H1 (cell line): ENCODE measurements around the gene ZNF681. TPM values are rescaled to one million over a fixed set of nuclear protein-coding genes. Genes with fewer than 3 reads are reported as not detected.

Source experiments
- CTCF ChIA-PET: fragments of 300-600 bp; sonication (Branson Sonifier 250); formaldehyde crosslinking; loops from one replicate; lab custom pipeline; 2021; ENCODE audit not compliant: partially characterized antibody; lab: Charles Lee
- POLR2A ChIA-PET: fragments of 300-600 bp; sonication (Branson Sonifier 250); formaldehyde crosslinking; loops from one replicate; lab custom pipeline; 2021; ENCODE audit warnings: inconsistent platforms; ENCODE audit not compliant: partially characterized antibody; lab: Charles Lee
- DNase-seq, 2 experiments: peaks; one replicate each; pipeline versions ENCODE4 v3.0.0 to v3.0.0-alpha.2; 2010 to 2022; ENCODE audit warnings: low spot score in 2 of 2, low read depth in 1 of 2, mixed read lengths in 1 of 2
- FAIRE-seq: peaks from 2 replicates; lab custom pipeline; 2011; peaks lifted over from hg19 to GRCh38; lab: Jason Lieb, UNC
- H2AFZ ChIP-seq: 2 replicates; pipeline ENCODE4 v1.8.1; 2012; ENCODE audit warnings: low read length, inconsistent platforms
- H2AK5ac ChIP-seq: 2 replicates; pipeline ENCODE4 v1.6.1; 2013; ENCODE audit warnings: low read depth, low read length
- H2BK120ac ChIP-seq: replicated peaks from 2 replicates; pipeline ENCODE3; 2013; ENCODE audit warnings: low read depth, low read length, inconsistent platforms
- H2BK12ac ChIP-seq: 2 replicates; pipeline ENCODE4 v1.6.1; 2013; ENCODE audit warnings: low read depth, low read length
- H2BK15ac ChIP-seq: 2 replicates; pipeline ENCODE4 v1.6.1; 2013; ENCODE audit warnings: low read length
- H2BK20ac ChIP-seq: 2 replicates; pipeline ENCODE4 v1.6.1; 2013; ENCODE audit warnings: low read length
- H2BK5ac ChIP-seq: 2 replicates; pipeline ENCODE4 v1.6.1; 2013; ENCODE audit warnings: low read depth, low read length
- H3K14ac ChIP-seq: 2 replicates; pipeline ENCODE4 v1.6.1; 2013; ENCODE audit warnings: inconsistent platforms; ENCODE audit not compliant: insufficient read length
- H3K18ac ChIP-seq: 2 replicates; pipeline ENCODE4 v1.6.1; 2013; ENCODE audit warnings: low read length; ENCODE audit errors: extremely low read depth
- H3K23ac ChIP-seq: 2 replicates; pipeline ENCODE4 v1.6.1; 2013; ENCODE audit warnings: inconsistent platforms; ENCODE audit not compliant: insufficient read length
- H3K23me2 ChIP-seq: 2 replicates; pipeline ENCODE4 v1.6.1; 2013; ENCODE audit warnings: low read depth, low read length
- H3K27ac ChIP-seq: 2 replicates; pipeline ENCODE4 v1.6.1; 2011; ENCODE audit warnings: low read depth, low read length, inconsistent platforms
- H3K27me3 ChIP-seq, 4 experiments: replicated peaks in 1 of 4; 1 replicate in 1 of 4; 2 replicates in 3 of 4; pipeline versions ENCODE4 v1.6.1 to v1.8.1; 2011 to 2013; ENCODE audit warnings: low read length in 3 of 4, mild to moderate bottlenecking in 3 of 4, inconsistent platforms in 2 of 4, mixed read lengths in 2 of 4, moderate library complexity in 1 of 4; ENCODE audit not compliant: control insufficient read depth in 3 of 4, insufficient read depth in 3 of 4; ENCODE audit errors: extremely low read depth in 1 of 4
- H3K36me3 ChIP-seq, 4 experiments: 2 replicates each; pipeline versions ENCODE4 v1.6.1 to v1.8.1; 2011 to 2013; ENCODE audit warnings: mild to moderate bottlenecking in 4 of 4, low read length in 3 of 4, moderate library complexity in 2 of 4, control low read depth in 1 of 4, inconsistent platforms in 1 of 4; ENCODE audit not compliant: insufficient read depth in 4 of 4, control insufficient read depth in 2 of 4
- H3K4ac ChIP-seq: replicated peaks from 2 replicates; pipeline ENCODE3; 2013; ENCODE audit warnings: low read length, low read depth, mixed read lengths, inconsistent platforms; ENCODE audit not compliant: insufficient read length
- H3K4me1 ChIP-seq, 4 experiments: replicated peaks in 1 of 4; 1 replicate in 1 of 4; 2 replicates in 3 of 4; pipeline versions ENCODE4 v1.6.1 to v1.8.1; 2011 to 2013; ENCODE audit warnings: low read length in 3 of 4, inconsistent platforms in 2 of 4, mixed read lengths in 1 of 4; ENCODE audit not compliant: insufficient read depth in 4 of 4, control insufficient read depth in 3 of 4
- H3K4me2 ChIP-seq, 2 experiments: 2 replicates each; pipeline versions ENCODE4 v1.6.1 to v1.8.1; 2011 to 2013; ENCODE audit warnings: low read depth in 2 of 2, low read length in 2 of 2, control low read depth in 1 of 2, inconsistent platforms in 1 of 2, mild to moderate bottlenecking in 1 of 2; ENCODE audit not compliant: insufficient read depth in 1 of 2
- H3K4me3 ChIP-seq, 4 experiments: fragments of 200-600, 300-600 bp in 1 of 4; sonication (generic), shearing (Covaris generic), sonication (Bioruptor Twin) in 1 of 4; 2 replicates each; pipeline versions ENCODE4 v1.5.1 to v1.8.1; 2011 to 2016; ENCODE audit warnings: low read length in 4 of 4, low read depth in 3 of 4, control low read depth in 2 of 4, inconsistent platforms in 2 of 4, mild to moderate bottlenecking in 2 of 4, mixed read lengths in 1 of 4, moderate library complexity in 1 of 4; ENCODE audit not compliant: insufficient read depth in 2 of 4; ENCODE audit errors: extremely low read depth in 1 of 4
- H3K56ac ChIP-seq: replicated peaks from 2 replicates; pipeline ENCODE3; 2013; ENCODE audit warnings: low read depth, mild to moderate bottlenecking, mixed read lengths, low read length, inconsistent platforms; ENCODE audit not compliant: insufficient read length
- H3K79me1 ChIP-seq: 2 replicates; pipeline ENCODE4 v1.6.1; 2013; ENCODE audit warnings: low read depth, low read length, control low read depth
- H3K79me2 ChIP-seq, 2 experiments: 2 replicates each; pipeline versions ENCODE4 v1.6.1 to v1.8.1; 2012 to 2013; ENCODE audit warnings: low read length in 2 of 2, mild to moderate bottlenecking in 2 of 2, inconsistent platforms in 1 of 2; ENCODE audit not compliant: insufficient read depth in 2 of 2, control insufficient read depth in 1 of 2
- H3K9ac ChIP-seq, 4 experiments: replicated peaks in 1 of 4; 1 replicate in 1 of 4; 2 replicates in 3 of 4; pipeline versions ENCODE4 v1.6.1 to v1.8.1; 2011 to 2013; ENCODE audit warnings: low read depth in 3 of 4, low read length in 3 of 4, control low read depth in 2 of 4, mild to moderate bottlenecking in 2 of 4, moderate library complexity in 2 of 4, inconsistent platforms in 1 of 4; ENCODE audit errors: extremely low read depth in 1 of 4
- H3K9me3 ChIP-seq, 2 experiments: 2 replicates each; pipeline versions ENCODE4 v1.6.1 to v1.8.1; 2012 to 2013; ENCODE audit warnings: mild to moderate bottlenecking in 2 of 2, moderate library complexity in 2 of 2, control low read depth in 1 of 2, inconsistent platforms in 1 of 2, low read depth in 1 of 2, low read length in 1 of 2, mixed read lengths in 1 of 2; ENCODE audit not compliant: insufficient read depth in 2 of 2
- H4K20me1 ChIP-seq, 2 experiments: replicated peaks in 1 of 2; 2 replicates each; pipeline versions ENCODE3 to v1.8.1; 2011 to 2013; ENCODE audit warnings: inconsistent platforms in 2 of 2, low read length in 2 of 2, mild to moderate bottlenecking in 1 of 2; ENCODE audit not compliant: insufficient read depth in 2 of 2, control insufficient read depth in 1 of 2
- H4K5ac ChIP-seq: 2 replicates; pipeline ENCODE4 v1.6.1; 2013; ENCODE audit warnings: low read length, low read depth, mixed read lengths, inconsistent platforms; ENCODE audit not compliant: insufficient read length
- H4K8ac ChIP-seq: 2 replicates; pipeline ENCODE4 v1.8.0; 2013; ENCODE audit warnings: mild to moderate bottlenecking, moderate library complexity, low read length, inconsistent platforms; ENCODE audit not compliant: insufficient read depth; ENCODE audit errors: extremely low read depth
- H4K91ac ChIP-seq: replicated peaks from 2 replicates; pipeline ENCODE3; 2013; ENCODE audit warnings: low read length, mixed read lengths, inconsistent platforms; ENCODE audit not compliant: insufficient read length
- ATF2 ChIP-seq: IDR thresholded peaks from 2 replicates; pipeline ENCODE4 v1.6.1; 2012; ENCODE audit warnings: low read length, inconsistent platforms
- E2F6 ChIP-seq: IDR thresholded peaks from 2 replicates; pipeline ENCODE4 v1.6.1; 2012; ENCODE audit warnings: inconsistent platforms
- PHF8 ChIP-seq: fragments of 200-600 bp; sonication (generic); conservative IDR thresholded peaks from 2 replicates; pipeline ENCODE4 v1.7.1; 2012; ENCODE audit warnings: low read depth, mild to moderate bottlenecking, inconsistent platforms, low read length, moderate library complexity
- SP1 ChIP-seq: IDR thresholded peaks from 2 replicates; pipeline ENCODE4 v1.6.1; 2011; ENCODE audit warnings: low read depth, low read length
- TBP ChIP-seq: IDR thresholded peaks from 2 replicates; pipeline ENCODE4 v1.6.1; 2011; ENCODE audit warnings: low read depth, low read length, improper control_type of control experiment
- WGBS, 2 experiments: shearing (Covaris generic) in 1 of 2; methylation state at CpG; one replicate each; pipeline versions ENCODE4 v1.1.6 to v1.1.7; 2013 to 2015; ENCODE audit warnings: low lambda C conversion rate in 2 of 2, mixed read lengths in 2 of 2, inconsistent platforms in 1 of 2, low coverage in 1 of 2, missing lambda C conversion rate in 1 of 2; ENCODE audit not compliant: insufficient replicate concordance in 2 of 2, insufficient coverage in 1 of 2, insufficient read length in 1 of 2; ENCODE audit errors: extremely low coverage in 1 of 2, missing lambda C conversion rate in 1 of 2; 5-methylcytosine and 5-hydroxymethylcytosine counted together
- polyA plus RNA-seq, 7 experiments: library from polyadenylated mRNA; depleted of rRNA in 3 of 7; stranded (reverse) in 5 of 7; unstranded in 2 of 7; fragments of >200 nt in 5 of 7; fragments of 200-250 nt in 2 of 7; gene quantifications; 1 replicate in 5 of 7; 2 replicates in 1 of 7; 4 replicates in 1 of 7; pipeline versions ENCODE4 v1.2.1 to v1.2.3, GENCODE V29; 2011 to 2013; ENCODE audit warnings: missing spikeins in 2 of 7, mixed read lengths in 2 of 7
- total RNA-seq: library from RNA; stranded (reverse); fragmentation: NEBNext Ultra II Directional; extraction: Animal tissue kit (Norgen Biotek cat#: 25700); gene quantifications from 2 replicates; pipeline ENCODE4 v1.2.1, GENCODE V29; 2021

The ZNF681 gene
- total and polyA plus RNA-seq, 2 of the 8 experiments (the other 6 are each of a cell fraction or from before 2014, with no cell fraction given) = 1.1 to 6.8 TPM

GRCh38 chr19:23762884-23763711, 4.4 kb upstream of the ZNF681 start:
- peak overlapping the region; percentile 64 to 80 (median 72) for H3K4me3 ChIP-seq
- H3K9me3 ChIP-seq = peaks cover 2 to 42% of the 10 kb centered on the region in 2 experiments; a peak in 3 of 4 replicates
- H3K36me3 ChIP-seq = no peaks in the 10 kb centered on the region
- H2AK5ac ChIP-seq = no peak overlapping the region
- H2BK12ac ChIP-seq = peak overlapping the region; percentile 10; the same call in 1 of the 2 replicates
- H3K56ac ChIP-seq = peak overlapping the region; percentile 49
- H2BK15ac ChIP-seq = peak overlapping the region; percentile 36; the same call in 1 of the 2 replicates
- H3K14ac ChIP-seq = no peak overlapping the region
- H2BK5ac ChIP-seq = peak overlapping the region; percentile 86; the same call in 1 of the 2 replicates
- H4K5ac ChIP-seq = peak overlapping the region; percentile 74
- peaks cover 4% of the 10 kb centered on the region; the same call in 1 of the 2 replicates for H3K23me2 ChIP-seq
- peak overlapping the region; percentile 91 for H3K27ac ChIP-seq
- CTCF ChIA-PET = interaction anchor here (0.6 kb wide), 1 partner anchor 347 kb away, joined by 3 read pairs; no protein-coding TSS in a partner anchor
- H2BK120ac ChIP-seq = no peak overlapping the region
- H4K91ac ChIP-seq = peak overlapping the region; percentile 85
- no peak overlapping the region for H2AFZ ChIP-seq
- no peak overlapping the region for H2BK20ac ChIP-seq
- H3K27me3 ChIP-seq = no peaks in the 10 kb centered on the region; a peak in 1 of 7 replicates
- peak overlapping the region; percentile 79 for H3K18ac ChIP-seq
- POLR2A ChIA-PET = interaction anchor here (0.7 to 2.4 kb wide), 19 partner anchors 10 to 688 kb away, joined by 3 to 20 read pairs (median 6); partner anchors contain the start of genes ZNF254 and ZNF675
- H4K20me1 ChIP-seq = no peaks in the 10 kb centered on the region
- H3K4me2 ChIP-seq = peak overlapping the region; percentile 52 to 59
- DNase-seq = peak; percentile 41 to 86
- H3K4ac ChIP-seq = no peak overlapping the region
- no peaks in the 10 kb centered on the region; a peak in 3 of 7 replicates for H3K4me1 ChIP-seq
- no peaks in the 10 kb centered on the region; the same call in 1 of the 2 replicates for H3K79me1 ChIP-seq
- peak overlapping the region; percentile 86 for H4K8ac ChIP-seq
- peaks cover 6 to 44% of the 10 kb centered on the region in 2 experiments for H3K79me2 ChIP-seq
- 36% methylated on average over 51 of the region's 51 CpGs; no CpG with 5 or more reads in 1 of the 2 experiments for WGBS, 2 experiments
- no peak overlapping the region for H3K23ac ChIP-seq
- FAIRE-seq = peak; percentile 13
- H3K9ac ChIP-seq = peak overlapping the region; percentile 71 to 89 (median 76)
- TF ChIP-seq PHF8 = peak; percentile 50; the same call in 1 of the 2 replicates
- TF ChIP-seq SP1 = peak; percentile 80
- peak; percentile 63; the same call in 1 of the 2 replicates for TF ChIP-seq E2F6
- TF ChIP-seq TBP = peak; percentile 78
- no peak for TF ChIP-seq ATF2
